ENCODE measurements around the gene TBC1D2B. TPM values are rescaled to one million over a fixed set of nuclear protein-coding genes. Genes with fewer than 3 reads are reported as not detected.

Gene TBC1D2B
- total and polyA plus RNA-seq, 5 donors from 2014 or later = 12.2 to 117 (median 17.6) TPM

- Histone ChIP-seq H3K27ac (ENCODE audit: insufficient read depth, low read length, poor library complexity, severe bottlenecking) (peak overlapping the region; percentile 64), H3K4me3 (ENCODE audit: low read depth, low read length) (peak overlapping the region; percentile 19), H3K27me3 (ENCODE audit: control insufficient read depth, insufficient read depth, low read length) (no peaks in the 10 kb centered on the region), H3K9me3 (ENCODE audit: control insufficient read depth in 2 of 2, low read length in 2 of 2) (no peaks in the 10 kb centered on the region), H3K4me1 (ENCODE audit: control insufficient read depth, insufficient read depth, low read length, poor library complexity, severe bottlenecking) (peaks cover 39% of the 10 kb centered on the region), H3K36me3 (ENCODE audit: control insufficient read depth, insufficient read depth, low read length) (no peaks in the 10 kb centered on the region)
- peak overlapping the region; percentile 44 to 81 (median 60) for H3K4me3 Mint-ChIP-seq
- peaks cover 4 to 46% (median 32%) of the 10 kb centered on the region in 4 donors for H3K4me1 Mint-ChIP-seq
- no peaks in the 10 kb centered on the region for H3K9me3 Mint-ChIP-seq
- no peaks in the 10 kb centered on the region for H3K36me3 Mint-ChIP-seq
- peak overlapping the region; percentile 78 to 91 (median 90) for H3K27ac Mint-ChIP-seq
- peak in 2 of 3 donors; percentile 58 to 93 for DNase-seq
- peaks cover 1% of the 10 kb centered on the region for H3K27me3 Mint-ChIP-seq
- peak; percentile 83 to 84 for ATAC-seq (ENCODE audit: low read depth in 2 of 2)
Measured at GRCh38 chr15:78103406-78104118, 26.1 kb upstream of the TBC1D2B start.

GRCh38 chr15:78102741-78103140 lies 25.2 kb upstream of the TBC1D2B start:
- Histone ChIP-seq H3K27ac (ENCODE audit: insufficient read depth, low read length, poor library complexity, severe bottlenecking) (peak overlapping the region; percentile 64), H3K27me3 (ENCODE audit: control insufficient read depth, insufficient read depth, low read length) (no peaks in the 10 kb centered on the region), H3K4me3 (ENCODE audit: low read depth, low read length) (no peak overlapping the region), H3K4me1 (ENCODE audit: control insufficient read depth, insufficient read depth, low read length, poor library complexity, severe bottlenecking) (peaks cover 39% of the 10 kb centered on the region), H3K9me3 (ENCODE audit: control insufficient read depth in 2 of 2, low read length in 2 of 2) (no peaks in the 10 kb centered on the region), H3K36me3 (ENCODE audit: control insufficient read depth, insufficient read depth, low read length) (no peaks in the 10 kb centered on the region)
- ATAC-seq (ENCODE audit: low read depth in 2 of 2) (no peak), DNase-seq (no peak)
- peaks cover 4 to 46% (median 29%) of the 10 kb centered on the region in 4 donors for H3K4me1 Mint-ChIP-seq
- peak overlapping the region in 2 of 3 donors; percentile 90 to 91 for H3K27ac Mint-ChIP-seq
- H3K36me3 Mint-ChIP-seq = no peaks in the 10 kb centered on the region
- no peaks in the 10 kb centered on the region for H3K9me3 Mint-ChIP-seq
- no peaks in the 10 kb centered on the region for H3K27me3 Mint-ChIP-seq
- H3K4me3 Mint-ChIP-seq = no peak overlapping the region

- ATAC-seq (ENCODE audit: low read depth in 2 of 2) (no peak), DNase-seq (no peak)
- H3K27me3 ChIP-seq (ENCODE audit: control insufficient read depth, insufficient read depth, low read length) = no peaks in the 10 kb centered on the region
- Mint-ChIP-seq H3K4me1 (peaks cover 4 to 46% (median 28%) of the 10 kb centered on the region in 4 donors), H3K4me3 (no peak overlapping the region), H3K27ac (peak overlapping the region; percentile 36 to 91 (median 90)), H3K27me3 (no peaks in the 10 kb centered on the region), H3K36me3 (no peaks in the 10 kb centered on the region), H3K9me3 (no peaks in the 10 kb centered on the region)
- H3K36me3 ChIP-seq (ENCODE audit: control insufficient read depth, insufficient read depth, low read length) = no peaks in the 10 kb centered on the region
- peak overlapping the region; percentile 64 for H3K27ac ChIP-seq (ENCODE audit: insufficient read depth, low read length, poor library complexity, severe bottlenecking)
- H3K4me1 ChIP-seq (ENCODE audit: control insufficient read depth, insufficient read depth, low read length, poor library complexity, severe bottlenecking) = peaks cover 39% of the 10 kb centered on the region
- no peak overlapping the region for H3K4me3 ChIP-seq (ENCODE audit: low read depth, low read length)
- no peaks in the 10 kb centered on the region for H3K9me3 ChIP-seq (ENCODE audit: control insufficient read depth in 2 of 2, low read length in 2 of 2)
Measured at GRCh38 chr15:78102211-78102610, 24.7 kb upstream of the TBC1D2B start.

- H3K4me1 ChIP-seq (ENCODE audit: control insufficient read depth, insufficient read depth, low read length, poor library complexity, severe bottlenecking) = peaks cover 39% of the 10 kb centered on the region
- ATAC-seq (ENCODE audit: low read depth in 2 of 2) = no peak
- H3K36me3 ChIP-seq (ENCODE audit: control insufficient read depth, insufficient read depth, low read length) = no peaks in the 10 kb centered on the region
- H3K4me3 Mint-ChIP-seq = peak overlapping the region in 1 of 4 donors; percentile 32
- H3K27me3 Mint-ChIP-seq = no peaks in the 10 kb centered on the region
- no peak for DNase-seq
- H3K27me3 ChIP-seq (ENCODE audit: control insufficient read depth, insufficient read depth, low read length) = no peaks in the 10 kb centered on the region
- no peaks in the 10 kb centered on the region for H3K36me3 Mint-ChIP-seq
- H3K9me3 ChIP-seq (ENCODE audit: control insufficient read depth in 2 of 2, low read length in 2 of 2) = no peaks in the 10 kb centered on the region
- H3K4me1 Mint-ChIP-seq = peaks cover 2 to 43% (median 30%) of the 10 kb centered on the region in 4 donors
- H3K4me3 ChIP-seq (ENCODE audit: low read depth, low read length) = no peak overlapping the region
- no peak overlapping the region for H3K27ac ChIP-seq (ENCODE audit: insufficient read depth, low read length, poor library complexity, severe bottlenecking)
- H3K9me3 Mint-ChIP-seq = no peaks in the 10 kb centered on the region
- peak overlapping the region; percentile 58 to 91 (median 79) for H3K27ac Mint-ChIP-seq
Measured at GRCh38 chr15:78101423-78102105, 24.1 kb upstream of the TBC1D2B start.

GRCh38 chr15:78100886-78101285 lies 23.4 kb upstream of the TBC1D2B start:
- no peaks in the 10 kb centered on the region for H3K36me3 ChIP-seq (ENCODE audit: control insufficient read depth, insufficient read depth, low read length)
- no peaks in the 10 kb centered on the region for H3K27me3 ChIP-seq (ENCODE audit: control insufficient read depth, insufficient read depth, low read length)
- H3K4me1 ChIP-seq (ENCODE audit: control insufficient read depth, insufficient read depth, low read length, poor library complexity, severe bottlenecking) = peaks cover 35% of the 10 kb centered on the region
- H3K27ac Mint-ChIP-seq = peak overlapping the region in 2 of 3 donors; percentile 58 to 79
- no peaks in the 10 kb centered on the region for H3K27me3 Mint-ChIP-seq
- no peak for DNase-seq
- H3K4me1 Mint-ChIP-seq = peaks cover 0 to 37% (median 28%) of the 10 kb centered on the region in 4 donors
- H3K9me3 Mint-ChIP-seq = no peaks in the 10 kb centered on the region
- no peak overlapping the region for H3K27ac ChIP-seq (ENCODE audit: insufficient read depth, low read length, poor library complexity, severe bottlenecking)
- H3K4me3 ChIP-seq (ENCODE audit: low read depth, low read length) = no peak overlapping the region
- H3K36me3 Mint-ChIP-seq = no peaks in the 10 kb centered on the region
- no peaks in the 10 kb centered on the region for H3K9me3 ChIP-seq (ENCODE audit: control insufficient read depth in 2 of 2, low read length in 2 of 2)
- ATAC-seq (ENCODE audit: low read depth in 2 of 2) = no peak
- no peak overlapping the region for H3K4me3 Mint-ChIP-seq

GRCh38 chr15:78098131-78098755 lies 20.7 kb upstream of the TBC1D2B start:
- no peak for DNase-seq
- Histone ChIP-seq H3K36me3 (ENCODE audit: control insufficient read depth, insufficient read depth, low read length) (no peaks in the 10 kb centered on the region), H3K4me3 (ENCODE audit: low read depth, low read length) (no peak overlapping the region), H3K27me3 (ENCODE audit: control insufficient read depth, insufficient read depth, low read length) (no peaks in the 10 kb centered on the region), H3K9me3 (ENCODE audit: control insufficient read depth in 2 of 2, low read length in 2 of 2) (no peaks in the 10 kb centered on the region), H3K4me1 (ENCODE audit: control insufficient read depth, insufficient read depth, low read length, poor library complexity, severe bottlenecking) (peaks cover 9% of the 10 kb centered on the region), H3K27ac (ENCODE audit: insufficient read depth, low read length, poor library complexity, severe bottlenecking) (no peak overlapping the region)
- H3K36me3 Mint-ChIP-seq = no peaks in the 10 kb centered on the region
- H3K27ac Mint-ChIP-seq = no peak overlapping the region
- no peak for ATAC-seq (ENCODE audit: low read depth in 2 of 2)
- peaks cover 0 to 13% (median 6%) of the 10 kb centered on the region in 4 donors for H3K4me1 Mint-ChIP-seq
- no peak overlapping the region for H3K4me3 Mint-ChIP-seq
- no peaks in the 10 kb centered on the region for H3K27me3 Mint-ChIP-seq
- no peaks in the 10 kb centered on the region for H3K9me3 Mint-ChIP-seq

GRCh38 chr15:78097667-78098066 lies 20.2 kb upstream of the TBC1D2B start:
- Mint-ChIP-seq H3K4me1 (peaks cover 0 to 13% (median 4%) of the 10 kb centered on the region in 4 donors), H3K27me3 (no peaks in the 10 kb centered on the region), H3K36me3 (no peaks in the 10 kb centered on the region), H3K9me3 (no peaks in the 10 kb centered on the region), H3K4me3 (no peak overlapping the region), H3K27ac (no peak overlapping the region)
- Histone ChIP-seq H3K4me3 (ENCODE audit: low read depth, low read length) (no peak overlapping the region), H3K4me1 (ENCODE audit: control insufficient read depth, insufficient read depth, low read length, poor library complexity, severe bottlenecking) (peaks cover 3% of the 10 kb centered on the region), H3K9me3 (ENCODE audit: control insufficient read depth in 2 of 2, low read length in 2 of 2) (no peaks in the 10 kb centered on the region), H3K27ac (ENCODE audit: insufficient read depth, low read length, poor library complexity, severe bottlenecking) (no peak overlapping the region), H3K27me3 (ENCODE audit: control insufficient read depth, insufficient read depth, low read length) (no peaks in the 10 kb centered on the region), H3K36me3 (ENCODE audit: control insufficient read depth, insufficient read depth, low read length) (no peaks in the 10 kb centered on the region)
- ATAC-seq (ENCODE audit: low read depth in 2 of 2) (no peak), DNase-seq (no peak)

Data from CD4-positive, CD25-positive, alpha-beta regulatory T cell (primary cell).